Activated B cell treated with CpG ODN at 0.5 μM for 24 hours (primary cell): ENCODE measurements around the gene APBA1. TPM values are rescaled to one million over a fixed set of nuclear protein-coding genes. Genes with fewer than 3 reads are reported as not detected.
"Not testable (repeated sequence)": the region's sequence is repeated elsewhere in the genome, so short reads cannot be mapped to it uniquely, and the experiment has no call there.

Source experiments
- ATAC-seq: fragments of 200-7000 bp; cut with Tn5 transposase; one replicate; pipeline ENCODE4 v1.10.0; 2021; ENCODE audit warnings: low read depth, mild to moderate bottlenecking, moderate library complexity
- CTCF ChIA-PET: fragments of 350-600 bp; sonication (Branson Sonifier 250); formaldehyde crosslinking; loops from one replicate; lab custom pipeline; 2021; ENCODE audit warnings: antibody characterized with exemption; lab: Charles Lee
- POLR2A ChIA-PET: fragments of 350-600 bp; sonication (Branson Sonifier 250); formaldehyde crosslinking; loops from one replicate; lab custom pipeline; 2021; ENCODE audit warnings: antibody characterized with exemption; lab: Charles Lee
- DNase-seq: peaks from one replicate; pipeline ENCODE4 v3.0.0; 2022
- H3K27ac Mint-ChIP-seq: one replicate; pipeline ENCODE4 v1.8.0; 2020; ENCODE audit warnings: mixed read lengths
- H3K27me3 Mint-ChIP-seq: one replicate; pipeline ENCODE4 v1.8.0; 2021; ENCODE audit warnings: mixed read lengths
- H3K36me3 Mint-ChIP-seq: one replicate; pipeline ENCODE4 v1.8.0; 2021; ENCODE audit warnings: low read depth, mixed read lengths
- H3K4me1 Mint-ChIP-seq: one replicate; pipeline ENCODE4 v1.8.0; 2021; ENCODE audit warnings: mixed read lengths
- H3K4me3 Mint-ChIP-seq: one replicate; pipeline ENCODE4 v1.8.0; 2020; ENCODE audit warnings: mild to moderate bottlenecking, mixed read lengths
- H3K9me3 Mint-ChIP-seq: one replicate; pipeline ENCODE4 v1.8.0; 2020; ENCODE audit warnings: mixed read lengths
- CTCF ChIP-seq: fragments of 200-600 bp; IDR thresholded peaks from one replicate; pipeline ENCODE4 v1.8.0; 2022; ENCODE audit warnings: antibody characterized with exemption, mild to moderate bottlenecking
- intact Hi-C: fragments of 100-400 bp; cut with micrococcal nuclease; formaldehyde crosslinking; loops from one replicate; pipeline ENCODE4 v1.15.1; 2024
- total RNA-seq: library from RNA; stranded (reverse); gene quantifications from 2 replicates; pipeline ENCODE4 v1.2.3, GENCODE V29; 2022

Gene APBA1
- total RNA-seq, 1 donor from 2014 or later = not detected

DNA sequence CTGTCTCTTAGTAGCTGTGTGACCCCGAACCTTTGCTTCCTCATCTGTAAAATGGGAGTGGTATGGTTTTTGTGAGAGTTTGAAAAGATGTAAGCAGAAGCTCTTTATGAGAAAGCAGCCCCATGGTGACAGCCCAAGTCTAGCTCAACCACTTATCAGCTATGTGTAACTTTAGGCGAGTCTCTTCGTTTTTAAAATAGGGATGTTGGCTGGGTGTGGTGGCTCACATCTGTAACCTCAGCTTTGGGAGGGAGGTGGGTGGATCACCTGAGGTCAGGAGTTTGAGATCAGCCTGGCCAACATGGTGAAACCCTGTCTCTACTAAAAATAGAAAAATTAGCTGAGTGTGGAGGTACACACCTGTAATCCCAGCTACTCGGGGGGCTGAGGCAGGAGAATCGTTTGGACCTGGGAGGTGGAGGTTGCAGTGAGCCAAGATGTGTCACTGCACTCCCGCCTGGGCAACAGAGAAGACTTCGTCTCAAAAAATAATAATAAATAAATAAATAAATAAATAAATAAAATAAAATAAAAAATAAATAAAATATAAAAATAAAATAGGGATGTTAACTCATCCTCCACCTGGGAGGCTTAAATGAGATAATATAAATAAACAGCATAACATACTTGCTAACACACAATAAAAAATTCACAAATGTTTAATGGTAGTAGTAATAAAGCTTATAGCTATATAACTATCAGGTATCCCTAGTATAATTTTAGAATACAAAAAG lies 71.7 kb downstream of the APBA1 start:
- CTCF ChIA-PET = no interaction called here
- H3K27me3 Mint-ChIP-seq = peaks cover 4% of the 10 kb centered on the region
- H3K36me3 Mint-ChIP-seq = no peaks in the 10 kb centered on the region
- ATAC-seq (no peak), DNase-seq (no peak)
- no peaks in the 10 kb centered on the region for H3K4me1 Mint-ChIP-seq
- intact Hi-C loops = no loop called here
- POLR2A ChIA-PET = no interaction called here
- H3K4me3 Mint-ChIP-seq = no peak overlapping the region
- H3K27ac Mint-ChIP-seq = no peak overlapping the region
- no peaks in the 10 kb centered on the region for H3K9me3 Mint-ChIP-seq
- no peak for TF ChIP-seq CTCF

DNA sequence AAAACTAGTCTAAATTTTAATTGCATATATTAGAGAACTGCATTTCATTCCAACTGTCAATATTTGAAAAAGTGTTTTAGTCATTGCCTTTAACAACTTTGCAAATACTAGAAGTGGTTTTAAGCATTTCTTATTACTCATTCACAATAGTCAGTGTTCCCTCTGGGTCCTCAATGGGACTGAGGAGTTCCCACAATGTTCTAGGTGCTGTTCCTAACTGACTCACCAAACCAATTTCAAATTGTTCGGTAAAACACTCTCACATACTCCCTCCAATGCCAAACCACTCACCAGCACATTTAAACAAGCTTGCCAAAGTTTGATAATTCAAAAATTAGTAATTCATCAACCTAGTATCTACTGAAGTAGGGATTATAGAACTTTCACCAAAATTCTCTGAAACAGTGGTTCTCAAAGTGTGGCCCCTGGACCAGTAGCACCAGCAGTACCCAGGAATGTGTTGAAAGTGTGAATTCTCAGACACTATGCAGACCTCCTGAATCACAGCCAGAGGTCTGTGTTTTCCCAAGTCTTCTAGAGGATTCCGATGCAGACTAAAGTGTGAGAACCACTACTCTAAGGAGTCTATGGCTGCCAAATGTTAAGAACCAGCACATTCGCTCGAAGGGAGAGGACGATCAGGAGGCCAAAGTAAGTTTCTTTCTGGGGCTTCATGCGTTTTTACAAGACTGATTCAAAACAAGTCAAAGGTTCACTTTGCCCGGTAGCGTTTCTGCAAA lies 72.8 kb downstream of the APBA1 start:
- Mint-ChIP-seq H3K27me3 (peaks cover 4% of the 10 kb centered on the region), H3K9me3 (no peaks in the 10 kb centered on the region), H3K27ac (no peak overlapping the region), H3K4me3 (no peak overlapping the region), H3K4me1 (no peaks in the 10 kb centered on the region), H3K36me3 (no peaks in the 10 kb centered on the region)
- ATAC-seq = no peak
- POLR2A ChIA-PET = no interaction called here
- DNase-seq = no peak
- TF ChIP-seq CTCF = no peak
- CTCF ChIA-PET = no interaction called here
- intact Hi-C loops = no loop called here

DNA sequence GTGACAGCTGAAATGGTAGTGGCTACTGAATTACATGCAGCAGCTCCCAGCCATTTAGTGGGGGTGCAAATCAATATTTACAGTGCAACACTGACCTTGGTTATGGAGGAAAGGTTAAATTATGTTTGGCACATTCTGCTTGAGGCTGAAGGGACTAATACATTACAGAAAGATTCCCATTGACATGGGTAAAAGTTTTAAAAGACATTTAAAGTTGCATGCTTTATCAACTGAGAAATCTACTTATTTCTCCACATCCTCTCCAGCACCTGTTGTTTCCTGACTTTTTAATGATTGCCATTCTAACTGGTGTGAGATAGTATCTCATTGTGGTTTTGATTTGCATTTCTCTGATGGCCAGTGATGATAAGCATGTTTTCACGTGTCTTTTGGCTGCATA lies 75.3 kb downstream of the APBA1 start:
- H3K4me1 Mint-ChIP-seq, H3K27ac Mint-ChIP-seq, H3K27me3 Mint-ChIP-seq, intact Hi-C loops, ATAC-seq, POLR2A ChIA-PET, H3K4me3 Mint-ChIP-seq, H3K36me3 Mint-ChIP-seq, CTCF ChIA-PET, H3K9me3 Mint-ChIP-seq, DNase-seq: not testable (repeated sequence)

- ChIA-PET CTCF (no interaction called here), POLR2A (no interaction called here)
- no peaks in the 10 kb centered on the region for H3K4me1 Mint-ChIP-seq
- H3K27ac Mint-ChIP-seq = no peak overlapping the region
- intact Hi-C loops = no loop called here
- no peak for ATAC-seq
- DNase-seq = no peak
- H3K4me3 Mint-ChIP-seq = no peak overlapping the region
- H3K27me3 Mint-ChIP-seq = peaks cover 5% of the 10 kb centered on the region
- H3K36me3 Mint-ChIP-seq = no peaks in the 10 kb centered on the region
- no peaks in the 10 kb centered on the region for H3K9me3 Mint-ChIP-seq
- TF ChIP-seq CTCF = no peak
Measured at GRCh38 chr9:69594180-69594579, 78.0 kb downstream of the APBA1 start.

DNA sequence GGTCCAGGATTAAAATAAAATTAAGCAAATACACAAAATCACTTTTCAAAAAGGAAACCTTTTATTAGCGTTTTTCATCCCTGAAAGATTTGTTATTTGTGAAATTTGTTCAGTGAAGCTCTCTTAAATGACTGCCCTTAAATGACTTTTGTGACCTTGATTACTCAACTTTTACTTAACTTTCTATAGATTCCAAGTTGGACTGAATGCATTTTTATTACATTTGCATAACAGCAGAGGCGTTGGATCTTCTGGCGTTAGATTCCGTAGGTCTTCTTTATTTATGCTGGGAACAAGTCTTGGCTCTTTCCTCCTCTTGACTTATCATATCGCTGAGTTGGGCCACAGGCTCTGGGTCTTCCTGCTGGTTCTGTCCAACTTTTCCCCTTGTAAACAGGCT lies 78.4 kb downstream of the APBA1 start:
- no peaks in the 10 kb centered on the region for H3K9me3 Mint-ChIP-seq
- intact Hi-C loops = no loop called here
- H3K36me3 Mint-ChIP-seq = no peaks in the 10 kb centered on the region
- TF ChIP-seq CTCF = no peak
- H3K4me1 Mint-ChIP-seq = no peaks in the 10 kb centered on the region
- ChIA-PET POLR2A (no interaction called here), CTCF (no interaction called here)
- ATAC-seq = no peak
- H3K4me3 Mint-ChIP-seq = no peak overlapping the region
- peaks cover 5% of the 10 kb centered on the region for H3K27me3 Mint-ChIP-seq
- H3K27ac Mint-ChIP-seq = no peak overlapping the region
- no peak for DNase-seq
